Activated gamma-delta T cell treated with Interleukin-2 at 50 U/mL for 16 hours (primary cell): Measurements from ENCODE around the gene CNTN4.
"Not testable (repeated sequence)": the region's sequence is repeated elsewhere in the genome, so short reads cannot be mapped to it uniquely, and the experiment has no call there.

Source experiments
- DNase-seq: peaks from one replicate; pipeline ENCODE4 v3.0.0-alpha.2; 2020

Gene CNTN4

DNA sequence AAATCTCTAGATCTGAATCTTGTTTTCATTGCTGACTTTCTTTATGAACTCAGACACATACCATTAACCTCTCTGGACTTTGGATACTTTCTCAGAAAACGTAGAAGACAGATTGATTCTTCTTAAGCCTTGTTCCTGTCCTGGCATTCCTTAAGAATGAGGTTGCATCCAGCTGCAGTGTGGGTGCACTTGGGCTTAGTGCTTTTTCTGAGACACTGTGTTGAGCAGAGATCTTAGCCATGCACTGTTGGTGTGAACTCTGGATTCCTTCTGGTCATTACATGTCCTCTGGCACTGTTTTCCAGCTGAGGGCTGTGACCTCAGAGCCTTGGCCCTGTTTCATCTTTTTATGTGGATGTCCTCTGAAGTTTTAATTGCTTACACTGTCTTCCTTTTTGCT is 428.3 kb downstream of the CNTN4 start:
- no peak for DNase-seq

DNA sequence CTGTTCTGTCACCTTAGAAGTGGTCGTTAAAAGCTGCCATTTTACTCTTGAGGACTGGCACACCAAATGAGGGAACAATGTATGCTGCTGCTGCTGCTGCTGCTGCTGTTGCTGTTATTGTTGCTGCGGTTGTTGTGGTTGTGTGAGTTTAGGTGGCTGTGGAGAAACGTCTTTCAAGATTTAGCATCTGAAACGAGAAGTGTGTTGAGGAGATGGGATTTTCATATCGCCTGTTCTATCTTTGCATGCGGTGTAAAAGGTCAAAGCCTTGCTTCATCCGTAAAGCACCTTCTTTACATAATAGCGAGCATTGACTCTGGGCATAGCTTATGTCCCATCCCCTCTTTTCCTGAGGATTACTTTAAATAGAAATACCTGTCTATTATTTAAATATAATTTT is 428.7 kb downstream of the CNTN4 start:
- DNase-seq: not testable (repeated sequence)

DNA sequence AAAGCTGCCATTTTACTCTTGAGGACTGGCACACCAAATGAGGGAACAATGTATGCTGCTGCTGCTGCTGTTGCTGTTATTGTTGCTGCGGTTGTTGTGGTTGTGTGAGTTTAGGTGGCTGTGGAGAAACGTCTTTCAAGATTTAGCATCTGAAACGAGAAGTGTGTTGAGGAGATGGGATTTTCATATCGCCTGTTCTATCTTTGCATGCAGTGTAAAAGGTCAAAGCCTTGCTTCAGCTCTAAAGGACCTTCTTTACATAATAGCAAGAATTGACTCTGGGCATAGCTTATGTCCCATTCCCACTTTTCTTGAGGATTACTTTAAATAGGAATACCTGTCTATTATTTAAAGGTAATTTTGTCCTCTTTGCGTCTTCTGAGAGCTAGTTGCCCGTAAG is 436.1 kb downstream of the CNTN4 start:
- DNase-seq: not testable (repeated sequence)

DNA sequence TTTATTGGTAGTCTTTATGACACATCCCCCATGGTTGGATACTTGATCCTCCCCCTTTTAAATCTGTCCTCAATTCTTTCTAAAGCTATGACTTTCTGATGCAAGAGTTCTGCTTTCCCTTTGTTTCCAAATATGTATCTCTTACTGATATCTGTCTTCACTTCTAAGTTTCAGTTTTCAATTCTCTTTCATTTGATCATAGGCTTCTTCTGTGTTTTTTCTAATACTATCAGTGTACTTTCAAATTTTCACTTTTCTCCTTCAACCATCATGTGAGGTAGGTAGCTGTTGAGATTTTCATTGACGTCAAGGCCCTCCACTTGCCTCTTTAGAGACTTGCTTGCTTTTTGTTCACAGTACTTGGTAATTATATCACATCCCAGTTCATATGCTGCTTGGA is 436.5 kb downstream of the CNTN4 start:
- DNase-seq: no peak

DNA sequence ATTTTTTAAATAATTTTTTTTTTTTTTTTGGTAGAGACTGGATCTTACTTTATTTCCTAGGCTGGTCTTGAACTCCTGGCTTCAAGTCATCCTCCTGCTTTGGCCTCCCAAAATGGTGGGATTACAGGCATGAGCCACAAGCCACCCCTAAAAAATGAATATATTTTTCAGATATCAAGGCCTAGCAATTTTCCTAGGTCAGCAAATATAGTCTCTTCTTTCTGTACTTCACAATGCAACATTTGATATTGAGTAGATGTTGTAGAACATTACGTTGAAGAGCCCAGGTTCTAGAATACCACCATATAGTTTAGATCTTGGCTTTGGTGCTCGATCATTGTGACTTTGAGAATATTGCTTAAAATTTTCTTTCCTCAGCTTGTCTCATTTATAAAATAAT is 437.9 kb downstream of the CNTN4 start:
- no peak for DNase-seq

DNA sequence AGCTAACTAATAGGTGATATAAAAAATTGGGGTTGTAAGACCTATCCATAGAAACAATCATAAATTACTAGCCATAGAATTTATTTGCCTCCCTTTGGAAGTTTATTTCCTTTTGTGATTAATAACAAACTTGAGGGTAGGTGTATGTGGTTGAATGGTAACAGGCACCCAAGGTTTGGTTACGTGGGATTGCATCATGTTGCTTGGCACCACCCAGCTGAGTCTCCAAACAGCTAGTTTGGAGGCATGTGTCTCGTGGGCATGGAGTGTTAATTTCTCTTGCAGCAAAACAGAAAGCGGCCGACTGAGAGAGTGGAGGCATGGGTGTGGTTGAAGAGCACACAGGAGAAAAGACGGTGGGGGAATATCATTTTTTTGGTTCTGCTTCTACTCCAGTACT is 441.4 kb downstream of the CNTN4 start:
- no peak for DNase-seq

DNA sequence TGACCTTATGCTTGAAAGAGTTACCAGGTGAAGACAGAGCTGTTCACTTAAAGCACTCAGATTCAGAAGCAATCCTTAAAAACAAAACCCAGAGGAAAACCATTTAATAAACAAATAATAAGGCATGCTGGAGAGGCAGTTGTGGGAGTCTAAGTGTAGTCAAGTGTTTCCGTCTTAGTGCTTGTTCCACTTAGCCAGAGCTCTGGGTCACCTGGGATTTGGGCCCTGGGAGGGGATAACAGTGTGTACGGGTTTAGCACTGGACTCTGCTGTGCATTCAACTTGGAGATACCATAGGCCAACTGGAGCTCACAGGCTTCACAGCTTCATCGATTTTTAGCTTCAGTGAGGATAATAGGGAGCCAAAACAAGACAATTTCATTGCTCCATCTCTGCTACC is 444.6 kb downstream of the CNTN4 start:
- DNase-seq: no peak

DNA sequence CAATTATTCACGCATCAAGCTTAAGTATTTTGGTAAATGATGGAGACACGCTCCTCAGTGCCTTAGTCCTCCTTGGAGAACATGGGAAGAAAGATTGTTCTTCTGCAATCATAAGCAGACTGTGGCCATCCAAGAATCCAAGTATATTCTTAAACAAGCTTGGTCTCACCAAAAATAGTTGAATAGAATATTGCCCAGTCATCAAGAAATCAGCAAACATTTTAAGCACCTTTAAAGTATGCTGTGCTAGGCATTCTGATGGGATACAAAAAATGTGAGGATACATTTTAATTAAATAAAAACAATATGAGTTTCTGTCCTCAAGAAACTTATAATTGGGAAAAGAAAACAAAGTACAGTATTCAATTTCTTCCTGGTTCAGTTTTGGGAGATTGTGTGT is 445.5 kb downstream of the CNTN4 start:
- no peak for DNase-seq

DNA sequence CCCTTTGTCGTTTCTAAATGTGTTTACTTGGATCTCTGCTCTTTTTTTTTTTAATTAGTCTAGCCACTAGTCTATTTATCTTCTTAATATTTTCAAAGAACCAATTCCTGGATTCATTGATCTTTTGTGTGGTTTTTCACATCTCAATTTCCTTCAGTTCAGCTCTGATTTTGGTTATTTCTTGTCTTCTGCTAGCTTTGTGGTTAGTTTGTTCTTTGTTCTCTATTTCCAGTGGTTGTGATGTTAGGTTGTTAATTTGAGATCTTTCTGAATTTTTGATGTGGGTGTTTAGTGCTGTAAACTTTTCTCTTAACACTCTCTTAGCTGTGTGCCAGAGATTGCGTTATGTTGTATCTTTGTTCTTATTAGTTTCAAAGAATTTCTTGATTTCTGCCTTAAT is 446.1 kb downstream of the CNTN4 start:
- DNase-seq: no peak

DNA sequence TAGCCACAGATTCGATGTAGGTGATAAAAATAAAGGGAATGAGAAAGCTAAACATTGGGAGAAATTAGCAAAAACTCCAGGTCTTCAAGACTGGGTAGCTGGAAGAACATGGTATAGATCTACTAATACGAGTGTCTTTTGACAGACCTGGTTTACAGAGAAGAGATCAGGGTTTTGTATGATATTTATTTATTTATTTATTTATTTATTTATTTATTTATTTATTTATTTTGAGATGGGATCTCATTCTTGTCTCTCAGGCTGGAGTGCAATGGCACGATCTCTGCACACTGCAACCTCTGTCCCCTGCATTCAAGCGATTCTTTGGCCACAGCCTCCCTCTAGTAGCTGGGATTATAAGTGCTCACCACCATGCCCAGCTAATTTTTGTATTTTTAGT is 448.4 kb downstream of the CNTN4 start:
- no peak for DNase-seq

DNA sequence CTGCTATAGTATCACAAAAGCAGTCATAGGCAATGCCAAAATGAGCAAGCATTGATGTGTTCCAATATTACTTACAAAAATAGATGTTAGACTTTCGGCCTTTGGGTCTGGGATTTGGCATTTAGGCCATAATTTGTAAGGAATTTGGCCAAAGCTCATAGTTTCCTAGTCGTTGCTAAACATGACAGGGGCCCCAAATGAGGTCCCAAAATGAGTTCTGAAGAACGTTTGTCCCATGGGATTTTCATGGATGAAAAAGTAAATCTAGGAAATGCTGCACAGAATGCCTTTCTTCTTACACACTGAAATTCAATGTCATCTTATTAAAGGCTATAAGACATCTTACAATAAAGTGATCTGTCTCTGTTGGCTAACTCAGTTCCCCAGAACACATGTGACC is 456.0 kb downstream of the CNTN4 start:
- DNase-seq: no peak

DNA sequence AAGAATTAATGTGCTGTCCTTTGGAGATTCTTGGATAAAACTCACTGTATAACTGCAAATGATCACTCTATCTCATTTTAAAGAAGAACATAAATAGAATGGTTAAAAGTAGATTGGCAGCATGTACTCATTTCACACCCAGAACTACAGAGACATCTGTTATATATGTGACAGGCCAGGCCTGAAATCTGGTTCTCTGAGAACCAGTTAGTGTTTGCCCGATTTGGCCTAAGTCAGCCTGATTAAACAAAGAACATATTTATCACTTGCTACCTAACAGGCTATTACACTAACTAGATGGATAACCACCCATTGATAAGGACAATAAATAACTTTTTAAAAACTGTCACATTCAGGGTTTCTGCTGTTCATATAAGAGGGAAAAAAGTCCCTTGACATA is 460.1 kb downstream of the CNTN4 start:
- DNase-seq: no peak

DNA sequence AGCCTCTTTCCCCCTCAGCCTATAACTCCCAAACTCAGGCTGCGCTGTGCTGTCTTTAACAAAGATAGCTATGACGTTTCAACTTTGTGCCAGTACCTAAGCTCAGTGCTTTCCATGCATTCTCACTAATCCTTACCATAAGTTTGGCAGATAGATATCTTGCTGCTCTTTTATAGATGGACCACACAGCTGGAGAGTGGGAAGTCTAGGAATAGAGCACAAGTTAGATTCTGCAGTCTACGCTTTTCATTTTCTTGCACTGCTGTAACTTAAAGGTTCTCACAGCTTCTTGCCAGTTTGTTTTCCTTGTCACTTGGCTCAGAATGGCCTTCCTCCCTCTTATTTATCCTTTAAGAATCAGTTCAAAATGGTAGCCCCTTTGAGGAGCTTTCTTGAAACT is 468.8 kb downstream of the CNTN4 start:
- no peak for DNase-seq

DNA sequence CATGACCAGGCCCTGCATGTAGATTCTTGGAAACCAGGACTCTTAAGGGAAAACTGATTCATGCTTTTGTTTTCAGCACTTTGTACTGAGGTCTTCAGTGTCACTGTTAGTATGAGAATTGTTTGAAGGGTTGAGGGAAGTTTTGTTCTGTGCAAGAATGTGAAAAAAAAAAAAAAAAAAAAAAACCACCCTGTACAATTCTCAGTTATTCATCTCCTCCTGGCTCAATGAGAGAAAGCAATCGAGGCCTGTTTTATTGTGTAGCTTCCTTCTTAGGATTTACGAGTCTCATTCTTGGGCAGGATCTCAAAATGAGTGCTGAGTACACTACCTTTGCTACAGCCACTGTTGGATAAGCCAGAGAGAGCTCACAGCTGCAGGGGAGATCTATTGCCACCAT is 469.5 kb downstream of the CNTN4 start:
- no peak for DNase-seq

DNA sequence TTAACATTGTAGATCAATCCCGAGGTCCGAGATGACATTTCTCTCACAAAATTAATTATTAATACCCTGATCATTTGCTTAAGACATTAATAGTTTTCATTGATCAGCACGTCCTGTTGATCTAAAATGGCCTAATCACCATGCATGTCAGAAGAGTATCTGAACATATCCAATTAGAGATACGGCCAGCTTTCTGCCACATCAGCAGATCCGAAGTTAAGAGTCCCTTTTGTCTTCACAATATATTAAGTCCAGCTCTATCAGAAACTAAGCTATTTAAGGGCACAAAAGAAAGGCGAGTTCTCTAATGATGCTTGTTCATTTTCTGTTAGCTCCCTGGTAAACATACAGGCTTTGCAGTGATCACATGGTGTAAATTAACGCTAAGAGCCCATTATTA is 470.3 kb downstream of the CNTN4 start:
- no peak for DNase-seq

DNA sequence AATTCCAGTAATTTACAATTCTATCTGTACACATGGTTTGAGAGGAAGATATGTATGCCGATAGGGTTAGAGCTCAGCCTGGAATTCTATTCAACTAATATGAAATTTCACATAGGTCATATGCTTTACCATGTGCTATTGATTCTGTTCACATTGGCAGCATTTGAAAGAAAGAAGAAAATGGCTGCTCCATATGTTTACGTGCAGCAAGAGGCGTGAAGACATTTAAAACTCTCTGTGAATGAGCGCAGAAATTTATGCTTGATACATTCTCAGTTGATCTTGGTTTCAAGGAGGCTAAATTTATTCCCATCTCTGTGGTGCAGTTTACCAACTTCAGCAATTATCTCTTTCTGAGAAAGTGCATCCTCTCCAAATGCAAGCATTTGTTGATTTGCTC is 478.9 kb downstream of the CNTN4 start:
- no peak for DNase-seq

DNA sequence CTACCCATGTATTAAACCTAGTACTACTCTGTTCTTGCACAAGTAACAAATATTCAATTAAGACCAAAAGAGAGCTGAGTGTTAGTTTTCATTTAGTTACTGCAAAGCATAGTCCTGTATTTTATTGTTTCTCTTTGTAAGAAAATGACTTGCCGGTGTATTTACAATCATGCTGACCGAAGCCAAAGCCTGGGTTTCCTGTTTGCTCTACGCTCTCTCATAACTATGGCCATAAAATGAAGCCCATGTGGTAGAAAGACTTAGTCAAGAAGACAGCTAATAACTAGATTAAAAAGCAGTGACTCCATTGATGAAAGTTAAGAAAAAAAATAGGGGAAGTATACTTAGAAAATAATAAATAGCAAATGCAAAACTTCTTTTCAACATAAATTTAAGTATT is 479.9 kb downstream of the CNTN4 start:
- no peak for DNase-seq

DNA sequence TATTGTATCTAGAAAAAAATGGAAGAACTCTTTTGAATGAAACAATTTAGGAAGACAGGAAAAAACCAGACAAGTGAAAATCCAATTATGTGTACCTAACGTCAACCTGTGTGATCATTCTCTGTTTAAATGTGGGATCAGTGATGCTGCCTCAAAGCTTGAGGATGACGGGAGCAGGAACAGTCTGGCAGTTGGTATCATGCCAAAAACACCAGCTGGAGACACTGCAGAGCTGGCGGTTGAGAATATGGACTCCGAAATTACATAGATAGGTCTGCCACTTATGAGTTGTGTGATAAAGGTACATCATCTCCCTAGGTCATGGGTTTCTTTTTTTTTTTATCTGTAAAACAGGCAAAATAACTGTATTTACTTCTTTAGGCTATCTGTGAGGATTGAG is 480.5 kb downstream of the CNTN4 start:
- DNase-seq: no peak

DNA sequence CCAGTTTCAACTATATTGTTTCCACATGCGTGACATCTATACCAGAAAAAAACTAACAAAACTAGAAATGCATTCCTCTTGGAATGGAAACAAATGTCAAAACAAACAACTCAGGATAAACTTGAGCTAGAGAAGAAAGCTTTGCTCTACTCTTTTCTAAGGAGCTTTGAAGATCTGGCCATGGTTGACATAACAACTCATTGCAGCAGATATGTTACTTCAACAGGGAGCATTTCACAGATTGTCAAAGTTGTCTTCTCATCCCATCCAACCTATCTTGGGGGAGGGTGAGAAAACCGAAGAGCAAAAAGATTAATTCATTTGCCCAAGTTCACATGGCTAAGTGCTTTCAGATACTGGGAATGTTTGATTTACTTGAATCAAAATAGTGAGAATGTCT is 484.4 kb downstream of the CNTN4 start:
- no peak for DNase-seq

DNA sequence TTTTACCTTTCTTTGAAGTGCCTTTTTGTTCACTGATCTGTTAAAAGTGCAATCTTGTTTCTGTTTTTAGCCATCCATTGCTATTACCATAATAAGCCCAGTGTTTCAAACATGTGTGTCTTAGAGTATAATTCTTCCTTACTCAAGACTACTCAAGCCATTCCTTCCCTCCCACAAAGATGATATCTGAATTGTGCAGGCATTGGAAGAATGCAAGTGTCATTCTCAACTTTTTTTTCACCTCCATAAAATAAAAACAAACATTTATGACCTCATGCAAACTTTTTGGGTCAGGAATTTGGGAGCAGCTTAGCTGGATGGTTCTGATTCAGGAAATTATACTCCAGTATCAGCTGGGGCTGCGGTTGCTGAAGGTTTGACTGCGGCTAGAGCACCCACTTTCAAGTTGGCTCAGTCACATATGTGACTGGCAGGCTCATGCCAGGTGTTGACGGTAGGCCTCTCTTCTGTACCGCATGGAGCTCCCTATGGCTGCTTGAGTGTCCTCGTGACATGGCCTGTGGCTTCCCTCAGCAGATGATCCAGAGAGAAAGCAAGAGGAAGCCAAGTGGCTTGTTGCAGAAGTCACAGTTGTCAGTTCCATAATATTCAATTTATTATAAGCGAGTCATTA is 490.8 kb downstream of the CNTN4 start:
- DNase-seq: no peak

DNA sequence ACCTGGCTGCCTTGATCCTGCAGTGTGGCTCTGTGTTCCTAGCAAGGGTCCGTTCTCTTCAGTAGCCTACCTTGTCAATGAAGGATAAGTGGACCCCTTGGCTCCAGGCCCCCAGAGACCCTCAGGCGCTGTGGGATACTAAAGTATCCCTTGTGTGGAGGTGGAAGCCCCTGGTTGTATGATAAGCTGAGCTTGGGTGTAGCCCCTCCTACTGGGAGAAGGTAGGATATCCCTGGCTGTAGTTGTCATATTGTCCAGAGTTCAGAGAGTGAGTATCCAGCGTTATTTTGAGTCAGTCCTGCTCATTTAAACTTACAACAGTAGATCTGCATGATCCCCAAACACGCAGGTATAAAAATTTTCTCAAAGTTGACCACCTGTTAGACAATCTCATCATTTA is 496.8 kb downstream of the CNTN4 start:
- DNase-seq: no peak

DNA sequence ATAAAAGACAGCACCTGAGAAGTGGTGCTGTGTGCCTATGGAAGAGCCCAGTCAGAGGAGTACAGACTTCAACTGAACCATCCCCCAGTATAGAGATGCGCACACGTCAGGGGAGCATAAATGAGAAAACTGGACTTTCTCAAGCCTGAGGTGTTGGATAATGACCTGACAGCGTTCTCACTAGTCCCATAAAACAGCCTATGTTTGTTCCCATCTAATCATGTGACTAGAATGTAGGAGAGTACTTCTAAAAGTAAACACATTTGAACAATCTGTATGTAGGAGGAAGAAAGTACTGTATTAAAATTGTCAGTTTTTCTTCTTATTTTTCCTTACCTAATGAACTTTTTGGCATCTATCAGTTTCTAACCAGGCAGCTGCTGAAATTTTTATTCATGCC is 498.9 kb downstream of the CNTN4 start:
- no peak for DNase-seq

DNA sequence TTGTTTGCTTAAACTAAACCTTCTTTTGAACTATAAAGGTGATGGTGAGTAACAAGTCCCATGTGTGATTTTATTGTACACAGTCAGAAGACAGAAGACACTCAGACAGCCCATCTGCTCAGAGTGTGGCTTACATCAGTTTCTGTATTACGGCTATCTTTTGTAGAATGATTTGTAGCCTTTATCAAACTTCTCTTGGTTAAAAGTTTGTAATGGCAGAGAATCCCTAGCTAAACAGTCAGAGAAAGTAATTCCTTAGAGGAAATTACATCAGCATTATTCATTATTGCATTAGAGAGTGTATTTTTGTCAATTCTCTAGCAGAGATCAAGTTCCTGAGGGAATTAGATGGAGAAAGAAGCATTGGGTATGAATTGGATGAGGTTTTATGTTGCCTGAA is 500.8 kb downstream of the CNTN4 start:
- DNase-seq: no peak

DNA sequence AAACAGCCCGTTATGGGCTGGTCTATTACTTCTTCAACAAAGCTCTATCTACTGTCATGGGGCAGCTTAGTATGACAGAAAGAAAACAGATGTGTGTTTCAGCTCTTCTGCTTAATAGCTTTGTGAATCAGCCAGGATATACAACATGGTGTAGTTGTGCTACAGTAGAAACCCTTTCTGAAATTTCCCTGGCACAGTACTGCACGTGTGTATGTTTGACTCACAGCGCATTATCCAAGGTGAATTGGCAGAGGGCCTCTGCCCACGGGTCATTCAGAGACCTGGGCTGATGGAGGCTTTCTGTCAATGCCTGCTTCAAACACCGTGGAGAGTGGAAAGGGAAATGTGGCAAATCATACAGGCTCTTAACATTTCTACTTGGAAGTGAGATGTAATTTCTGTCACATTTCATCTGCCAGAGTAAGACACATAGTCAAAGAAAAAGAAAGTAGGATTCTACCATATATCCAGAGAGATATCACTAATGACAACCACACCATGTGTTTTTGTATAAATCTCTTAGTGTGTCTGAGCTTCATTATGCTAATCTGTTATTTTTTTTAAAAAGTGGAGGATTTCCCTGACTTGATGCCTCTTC is 505.1 kb downstream of the CNTN4 start:
- DNase-seq: no peak

DNA sequence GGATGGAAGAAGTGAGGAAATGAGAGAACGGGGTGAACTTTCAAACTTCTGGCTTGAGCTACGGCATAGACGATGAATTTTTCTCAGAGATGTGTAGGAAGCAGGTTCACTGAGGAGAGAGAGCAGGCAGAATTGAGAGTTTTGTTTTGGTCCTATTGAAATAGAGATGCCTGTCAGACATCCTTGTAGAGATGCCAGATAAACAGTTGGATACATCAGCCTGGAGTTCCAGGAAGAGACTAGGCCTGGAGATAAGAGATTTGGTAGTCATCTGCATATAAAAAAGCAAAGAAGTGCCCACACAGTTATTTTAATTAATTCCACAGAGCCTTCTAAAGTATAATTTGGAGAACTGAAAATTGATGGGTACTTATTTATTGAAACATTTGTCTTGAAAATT is 515.9 kb downstream of the CNTN4 start:
- no peak for DNase-seq

DNA sequence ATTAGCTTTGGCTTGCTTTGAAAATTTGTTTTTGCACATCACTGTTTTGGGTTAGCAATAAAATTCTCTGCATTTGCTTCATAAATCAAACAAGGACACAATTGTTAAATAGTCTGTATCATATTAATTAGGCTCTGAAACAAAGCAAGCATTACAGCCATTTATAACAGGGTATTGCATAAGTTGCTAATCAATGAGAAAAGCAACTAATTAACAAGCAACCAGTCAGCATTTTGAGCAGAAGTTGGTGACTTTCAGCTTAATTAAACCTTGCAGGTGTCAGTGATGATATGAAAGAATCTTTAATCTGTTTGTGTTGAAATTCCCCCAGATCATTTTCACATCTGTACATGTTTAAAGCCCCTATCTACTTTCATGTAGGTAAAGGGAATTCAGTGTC is 516.4 kb downstream of the CNTN4 start:
- DNase-seq: no peak
